DND-41 (cell line): ENCODE measurements around the gene SNRNP200.
A peak's percentile ranks its signal among the peaks of the same experiment; 100 is the strongest.

Source experiments
- ATAC-seq: fragments of 200-7000 bp; cut with Tn5 transposase; 3 replicates; pipeline ENCODE4 v1.9.1; 2021; ENCODE audit warnings: low read depth; ENCODE audit not compliant: insufficient read depth
- DNase-seq: peaks from one replicate; pipeline ENCODE4 v3.0.0-alpha.2; 2020
- H2AFZ ChIP-seq: 2 replicates; pipeline ENCODE4 v1.6.0; 2012; ENCODE audit warnings: low read depth, low read length
- H3K27ac ChIP-seq: 2 replicates; pipeline ENCODE4 v1.5.1; 2012; ENCODE audit warnings: low read length, inconsistent platforms
- H3K27me3 ChIP-seq: fragments of 200-600 bp; sonication (generic); 2 replicates; pipeline ENCODE4 v1.6.0; 2012; ENCODE audit warnings: low read length, mild to moderate bottlenecking, inconsistent platforms; ENCODE audit not compliant: insufficient read depth, poor library complexity
- H3K36me3 ChIP-seq: 2 replicates; pipeline ENCODE4 v1.5.1; 2012; ENCODE audit warnings: low read length, inconsistent platforms; ENCODE audit not compliant: insufficient read depth
- H3K4me1 ChIP-seq: 2 replicates; pipeline ENCODE4 v1.5.1; 2012; ENCODE audit warnings: mild to moderate bottlenecking, low read length; ENCODE audit not compliant: insufficient read depth
- H3K4me2 ChIP-seq: 2 replicates; pipeline ENCODE4 v1.6.0; 2012; ENCODE audit warnings: mild to moderate bottlenecking, moderate library complexity, low read length, inconsistent platforms; ENCODE audit not compliant: insufficient read depth
- H3K4me3 ChIP-seq, 2 experiments: fragments of 200-600 bp in 1 of 2; shearing (Covaris generic) in 1 of 2; 2 replicates each; pipeline ENCODE4 v1.5.1; 2012 to 2016; ENCODE audit warnings: inconsistent platforms in 2 of 2, low read length in 2 of 2, mild to moderate bottlenecking in 2 of 2, low read depth in 1 of 2, moderate library complexity in 1 of 2
- H3K79me2 ChIP-seq: 2 replicates; pipeline ENCODE4 v1.6.0; 2012; ENCODE audit warnings: low read length, inconsistent platforms; ENCODE audit not compliant: insufficient read depth
- H3K9ac ChIP-seq: 2 replicates; pipeline ENCODE4 v1.6.0; 2012; ENCODE audit warnings: low read depth, mild to moderate bottlenecking, inconsistent platforms, low read length, moderate library complexity
- H3K9me3 ChIP-seq: 2 replicates; pipeline ENCODE4 v1.5.1; 2012; ENCODE audit warnings: low read length, moderate library complexity, mild to moderate bottlenecking, inconsistent platforms; ENCODE audit not compliant: insufficient read depth, severe bottlenecking
- H4K20me1 ChIP-seq: 2 replicates; pipeline ENCODE4 v1.6.0; 2012; ENCODE audit warnings: low read length; ENCODE audit not compliant: insufficient read depth
- CTCF ChIP-seq: IDR thresholded peaks from 2 replicates; pipeline ENCODE4 v1.5.1; 2012; ENCODE audit warnings: borderline replicate concordance, low read length, moderate library complexity, mild to moderate bottlenecking; ENCODE audit not compliant: poor library complexity, severe bottlenecking; ENCODE audit errors: extremely low read depth
- EZH2 ChIP-seq: IDR thresholded peaks from 3 replicates; pipeline ENCODE4 v1.6.1; 2012; ENCODE audit warnings: borderline replicate concordance, low read depth, mild to moderate bottlenecking, moderate library complexity, low read length, inconsistent platforms; ENCODE audit not compliant: severe bottlenecking

SNRNP200 gene

GRCh38 chr2:96267159-96267971 is 38.0 kb downstream of the SNRNP200 start:
- Histone ChIP-seq H3K79me2 (peaks cover 59% of the 10 kb centered on the region), H3K27me3 (no peaks in the 10 kb centered on the region), H3K4me2 (peak overlapping the region; percentile 67), H3K9me3 (no peaks in the 10 kb centered on the region), H3K36me3 (peaks cover 61% of the 10 kb centered on the region), H3K4me1 (peaks cover 33% of the 10 kb centered on the region), H3K27ac (peak overlapping the region; percentile 51; the same call in 1 of the 2 replicates), H4K20me1 (peaks cover 33% of the 10 kb centered on the region), H3K9ac (peak overlapping the region; percentile 89), H2AFZ (no peak overlapping the region), H3K4me3 (peak overlapping the region; percentile 61 to 96; a peak in 3 of 4 replicates)
- peak; percentile 61 for DNase-seq
- ATAC-seq = no peak
- no peak for TF ChIP-seq EZH2
- peak; percentile 68 for TF ChIP-seq CTCF

GRCh38 chr2:96265840-96266679 is 39.3 kb downstream of the SNRNP200 start, which contains the start of the genes CIAO1 and TMEM127:
Gene CIAO1 (plus strand): TSS chr2:96266225. CDS start chr2:96266351, 126 bp downstream.
Gene TMEM127 (minus strand): TSS chr2:96265997. CDS start chr2:96265381, 616 bp downstream.
- Histone ChIP-seq H3K9me3 (no peaks in the 10 kb centered on the region), H3K36me3 (peaks cover 56% of the 10 kb centered on the region), H3K27ac (peak within 1 kb of the TSS; percentile 81), H3K4me1 (peaks cover 33% of the 10 kb centered on the region), H3K79me2 (peaks cover 72% of the 10 kb centered on the region), H2AFZ (peak within 1 kb of the TSS; percentile 95), H4K20me1 (peaks cover 35% of the 10 kb centered on the region), H3K4me2 (peak within 1 kb of the TSS; percentile 95), H3K4me3 (peak within 1 kb of the TSS; percentile 61 to 96), H3K27me3 (no peaks in the 10 kb centered on the region), H3K9ac (peak within 1 kb of the TSS; percentile 89)
- peak; percentile 95 for ATAC-seq
- TF ChIP-seq CTCF (peak; percentile 59), EZH2 (no peak)
- peak; percentile 99 for DNase-seq

GRCh38 chr2:96265349-96265839 is 40.0 kb downstream of the SNRNP200 start:
- DNase-seq = no peak
- H3K79me2 ChIP-seq = peaks cover 78% of the 10 kb centered on the region

More at GRCh38 chr2:96265349-96265839, 40.0 kb downstream of the SNRNP200 start:
- peak; percentile 16 for ATAC-seq
- Histone ChIP-seq H3K4me1 (peaks cover 33% of the 10 kb centered on the region), H3K4me3 (peak overlapping the region; percentile 61 to 96), H2AFZ (peak overlapping the region; percentile 95), H3K36me3 (peaks cover 58% of the 10 kb centered on the region), H3K27ac (peak overlapping the region; percentile 81), H3K9me3 (no peaks in the 10 kb centered on the region), H4K20me1 (peaks cover 38% of the 10 kb centered on the region), H3K4me2 (peak overlapping the region; percentile 95), H3K9ac (peak overlapping the region; percentile 89), H3K27me3 (no peaks in the 10 kb centered on the region)
- TF ChIP-seq EZH2 (no peak), CTCF (no peak)
